ENCODE measurements around the gene FSTL4.

DNA sequence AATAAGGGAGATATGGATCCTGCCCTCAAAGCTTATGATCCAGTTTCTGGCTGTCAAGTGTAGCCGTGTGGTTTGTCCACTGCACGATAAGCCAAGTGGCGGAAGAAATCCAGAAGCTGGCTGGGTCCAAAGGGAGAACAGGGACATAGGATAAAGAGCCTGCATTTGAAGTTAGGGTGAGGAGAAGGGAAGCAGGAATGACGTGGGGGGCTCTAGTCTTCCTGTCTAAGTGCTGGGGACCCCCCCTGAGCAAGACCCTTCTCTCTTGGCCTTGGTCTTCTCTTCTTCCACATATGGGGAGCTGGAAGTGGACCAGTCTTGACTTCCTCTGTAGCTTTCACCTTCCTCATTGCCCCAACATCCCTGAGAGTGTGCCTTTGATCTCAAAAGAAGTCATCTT lies 186.6 kb downstream of the FSTL4 start:
- TF ChIP-seq, protein P1, sequence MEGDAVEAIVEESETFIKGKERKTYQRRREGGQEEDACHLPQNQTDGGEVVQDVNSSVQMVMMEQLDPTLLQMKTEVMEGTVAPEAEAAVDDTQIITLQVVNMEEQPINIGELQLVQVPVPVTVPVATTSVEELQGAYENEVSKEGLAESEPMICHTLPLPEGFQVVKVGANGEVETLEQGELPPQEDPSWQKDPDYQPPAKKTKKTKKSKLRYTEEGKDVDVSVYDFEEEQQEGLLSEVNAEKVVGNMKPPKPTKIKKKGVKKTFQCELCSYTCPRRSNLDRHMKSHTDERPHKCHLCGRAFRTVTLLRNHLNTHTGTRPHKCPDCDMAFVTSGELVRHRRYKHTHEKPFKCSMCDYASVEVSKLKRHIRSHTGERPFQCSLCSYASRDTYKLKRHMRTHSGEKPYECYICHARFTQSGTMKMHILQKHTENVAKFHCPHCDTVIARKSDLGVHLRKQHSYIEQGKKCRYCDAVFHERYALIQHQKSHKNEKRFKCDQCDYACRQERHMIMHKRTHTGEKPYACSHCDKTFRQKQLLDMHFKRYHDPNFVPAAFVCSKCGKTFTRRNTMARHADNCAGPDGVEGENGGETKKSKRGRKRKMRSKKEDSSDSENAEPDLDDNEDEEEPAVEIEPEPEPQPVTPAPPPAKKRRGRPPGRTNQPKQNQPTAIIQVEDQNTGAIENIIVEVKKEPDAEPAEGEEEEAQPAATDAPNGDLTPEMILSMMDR (IDR thresholded peaks at IDR 0.05; ENCODE audit: borderline replicate concordance, extremely low read depth, low read length, poor library complexity, severe bottlenecking) = no peak
- no peak for TF ChIP-seq EZH2 (IDR thresholded peaks at IDR 0.05; ENCODE audit: borderline replicate concordance, low read depth, low read length, severe bottlenecking)
